Stomach (tissue), 4 donors: ENCODE results near the gene FRMPD3.

ENCODE experiments used
- CTCF ChIP-seq, 7 experiments: fragments of 450-650 bp in 4 of 7; fragments of 200-600 bp in 3 of 7; sonication (generic) in 3 of 7; IDR thresholded peaks; one replicate each; pipeline ENCODE4 v1.5.1; 2016 to 2019; ENCODE audit warnings: antibody characterized with exemption in 7 of 7, control low read depth in 2 of 7, mild to moderate bottlenecking in 1 of 7
- EP300 ChIP-seq: sonication (generic); formaldehyde crosslinking; IDR thresholded peaks from one replicate; pipeline ENCODE4 v1.6.1; 2017; ENCODE audit warnings: antibody characterized with exemption
- POLR2A ChIP-seq, 4 donors: fragments of 450-650 bp; IDR thresholded peaks; one replicate each; pipeline ENCODE4 v1.6.1; 2016; ENCODE audit warnings: antibody characterized with exemption in 4 of 4, control low read depth in 2 of 4, mild to moderate bottlenecking in 1 of 4, moderate library complexity in 1 of 4
- POLR2AphosphoS5 ChIP-seq, 3 donors: sonication (generic); formaldehyde crosslinking; IDR thresholded peaks; one replicate each; pipeline ENCODE4 v1.6.1; 2016; ENCODE audit warnings: antibody characterized with exemption in 3 of 3

GRCh38 chrX:107448998-107449835, at the start of gene FRMPD3:
- no peak for TF ChIP-seq CTCF (IDR thresholded peaks at IDR 0.05)
- no peak for TF ChIP-seq POLR2A (IDR thresholded peaks at IDR 0.05)
- no peak for TF ChIP-seq EP300
- TF ChIP-seq POLR2AphosphoS5 (IDR thresholded peaks at IDR 0.05): no peak
